Natural killer cell (primary cell): ENCODE data around the gene ZNF592. TPM values are rescaled to one million over a fixed set of nuclear protein-coding genes. Genes with fewer than 3 reads are reported as not detected.
A peak's percentile ranks its signal among the peaks of the same experiment; 100 is the strongest.
"Not testable (repeated sequence)": the region's sequence is repeated elsewhere in the genome, so short reads cannot be mapped to it uniquely, and the experiment has no call there.

ENCODE experiments used
- ATAC-seq, 3 donors: fragments of 150-1000 bp in 2 of 3; fragments of 200-7000 bp in 1 of 3; cut with Tn5 transposase; 1 replicate in 1 of 3; 2 replicates in 2 of 3; pipeline ENCODE4 v1.10.0; 2021; ENCODE audit warnings: mild to moderate bottlenecking in 2 of 3, moderate library complexity in 2 of 3
- DNase-seq, 2 donors: peaks; one replicate each; pipeline versions ENCODE4 v3.0.0 to v3.0.0-alpha.2; 2013 to 2021; ENCODE audit warnings: mixed read lengths in 1 of 2
- H3K27ac ChIP-seq: one replicate; pipeline ENCODE4 v1.5.1; 2013; ENCODE audit warnings: mild to moderate bottlenecking, low read length
- H3K27me3 ChIP-seq: one replicate; pipeline ENCODE4 v1.6.1; 2013; ENCODE audit warnings: low read length; ENCODE audit not compliant: control insufficient read depth, insufficient read depth
- H3K36me3 ChIP-seq: one replicate; pipeline ENCODE4 v1.6.1; 2013; ENCODE audit warnings: low read length; ENCODE audit not compliant: control insufficient read depth, insufficient read depth
- H3K4me1 ChIP-seq: one replicate; pipeline ENCODE4 v1.6.1; 2013; ENCODE audit warnings: low read length; ENCODE audit not compliant: control insufficient read depth, insufficient read depth
- H3K4me3 ChIP-seq: one replicate; pipeline ENCODE4 v1.5.1; 2013; ENCODE audit warnings: low read length
- H3K9me3 ChIP-seq: one replicate; pipeline ENCODE4 v1.6.1; 2013; ENCODE audit warnings: low read length; ENCODE audit not compliant: control insufficient read depth, insufficient read depth
- H3K27ac Mint-ChIP-seq, 2 donors: one replicate each; pipeline ENCODE4 v1.8.0; 2022; ENCODE audit warnings: mild to moderate bottlenecking in 2 of 2, mixed read lengths in 2 of 2, moderate library complexity in 1 of 2
- H3K27me3 Mint-ChIP-seq, 2 donors: one replicate each; pipeline ENCODE4 v1.8.0; 2022; ENCODE audit warnings: low read depth in 2 of 2, mixed read lengths in 2 of 2
- H3K36me3 Mint-ChIP-seq: one replicate; pipeline ENCODE4 v1.8.0; 2022; ENCODE audit warnings: mixed read lengths
- H3K4me1 Mint-ChIP-seq, 2 donors: one replicate each; pipeline ENCODE4 v1.8.0; 2022; ENCODE audit warnings: mixed read lengths in 2 of 2
- H3K4me3 Mint-ChIP-seq: one replicate; pipeline ENCODE4 v1.8.0; 2022; ENCODE audit warnings: mild to moderate bottlenecking, moderate library complexity, mixed read lengths
- H3K9me3 Mint-ChIP-seq, 2 donors: one replicate each; pipeline ENCODE4 v1.8.0; 2022; ENCODE audit warnings: mixed read lengths in 2 of 2
- CTCF ChIP-seq: fragments of 200-600 bp; IDR thresholded peaks from one replicate; pipeline ENCODE4 v1.8.0; 2022; ENCODE audit warnings: antibody characterized with exemption
- WGBS: methylation state at CpG from one replicate; pipeline ENCODE4 v1.1.7; 2013; ENCODE audit warnings: missing lambda C conversion rate; ENCODE audit not compliant: insufficient coverage; 5-methylcytosine and 5-hydroxymethylcytosine counted together
- intact Hi-C: fragments of 100-400 bp; cut with micrococcal nuclease; formaldehyde crosslinking; loops from one replicate; pipeline ENCODE4 v1.14.2; 2022
- total RNA-seq, 4 donors: library from RNA; stranded (reverse); fragments of 120-200 nt in 1 of 4; gene quantifications; one replicate each; pipeline versions ENCODE4 v1.2.3 to v1.2.4, GENCODE V29; 2013 to 2022

The ZNF592 gene
- total RNA-seq, 3 donors from 2014 or later (not counting 1 experiment from before 2014, with no cell fraction given) = 38.0 to 43.8 (median 39.1) TPM

GRCh38 chr15:84734794-84735479 is 13.5 kb upstream of the ZNF592 start:
- Mint-ChIP-seq H3K4me1 (peaks cover 38 to 40% of the 10 kb centered on the region in 2 donors), H3K27ac (peak overlapping the region; percentile 83 to 96), H3K36me3 (no peaks in the 10 kb centered on the region), H3K9me3 (no peaks in the 10 kb centered on the region), H3K4me3 (peak overlapping the region; percentile 88), H3K27me3 (no peaks in the 10 kb centered on the region)
- Histone ChIP-seq H3K4me3 (peak overlapping the region; percentile 18), H3K36me3 (no peaks in the 10 kb centered on the region), H3K27me3 (no peaks in the 10 kb centered on the region), H3K4me1 (peaks cover 37% of the 10 kb centered on the region), H3K9me3 (no peaks in the 10 kb centered on the region), H3K27ac (peak overlapping the region; percentile 50)
- DNase-seq = peak; percentile 40 to 86
- no peak for TF ChIP-seq CTCF
- intact Hi-C loops = loop anchor here (1.0 kb wide), 2 partner anchors 12 to 19 kb away; partner anchors contain the start of gene SEC11A
- WGBS = under 1% methylated on average over 7 of the region's 7 CpGs
- peak; percentile 66 to 75 (median 71) for ATAC-seq

GRCh38 chr15:84735480-84736061 is 12.8 kb upstream of the ZNF592 start:
- not testable (repeated sequence) for H3K27me3 ChIP-seq, H3K27me3 Mint-ChIP-seq, H3K9me3 ChIP-seq, DNase-seq, H3K36me3 ChIP-seq, H3K9me3 Mint-ChIP-seq, H3K36me3 Mint-ChIP-seq
- H3K27ac ChIP-seq = peak overlapping the region; percentile 50
- intact Hi-C loops = loop anchor here (1.0 kb wide), 2 partner anchors 12 to 19 kb away; partner anchors contain the start of gene SEC11A
- WGBS = 52% methylated on average over 8 of the region's 9 CpGs
- peak; percentile 18 to 37 (median 22) for ATAC-seq
- H3K4me1 ChIP-seq = peaks cover 37% of the 10 kb centered on the region
- peak overlapping the region; percentile 18 for H3K4me3 ChIP-seq
- Mint-ChIP-seq H3K4me3 (peak overlapping the region; percentile 88), H3K4me1 (peaks cover 38 to 40% of the 10 kb centered on the region in 2 donors), H3K27ac (peak overlapping the region; percentile 83 to 96)

- Histone ChIP-seq H3K4me1 (peaks cover 37% of the 10 kb centered on the region), H3K27me3 (no peaks in the 10 kb centered on the region), H3K27ac (peak overlapping the region; percentile 35), H3K4me3 (no peak overlapping the region), H3K36me3 (no peaks in the 10 kb centered on the region), H3K9me3 (no peaks in the 10 kb centered on the region)
- 33% methylated on average over 4 of the region's 5 CpGs for WGBS
- intact Hi-C loops = no loop called here
- H3K4me3 Mint-ChIP-seq = peak overlapping the region; percentile 53
- H3K36me3 Mint-ChIP-seq = no peaks in the 10 kb centered on the region
- ATAC-seq (peak; percentile 56 to 77 (median 76)), DNase-seq (peak; percentile 41 to 80)
- peak overlapping the region; percentile 70 to 96 for H3K27ac Mint-ChIP-seq
- TF ChIP-seq CTCF = no peak
- no peaks in the 10 kb centered on the region for H3K27me3 Mint-ChIP-seq
- H3K9me3 Mint-ChIP-seq = no peaks in the 10 kb centered on the region
- peaks cover 38 to 40% of the 10 kb centered on the region in 2 donors for H3K4me1 Mint-ChIP-seq
Measured at GRCh38 chr15:84736375-84736774, 12.0 kb upstream of the ZNF592 start.

- peak overlapping the region; percentile 14 for H3K4me3 Mint-ChIP-seq
- no peaks in the 10 kb centered on the region for H3K9me3 Mint-ChIP-seq
- Histone ChIP-seq H3K4me3 (no peak overlapping the region), H3K9me3 (no peaks in the 10 kb centered on the region), H3K4me1 (peaks cover 37% of the 10 kb centered on the region), H3K27ac (peak overlapping the region; percentile 35), H3K27me3 (no peaks in the 10 kb centered on the region), H3K36me3 (no peaks in the 10 kb centered on the region)
- ATAC-seq = no peak
- H3K27ac Mint-ChIP-seq = peak overlapping the region; percentile 70 to 96
- TF ChIP-seq CTCF = no peak
- DNase-seq = no peak
- intact Hi-C loops = no loop called here
- H3K27me3 Mint-ChIP-seq = no peaks in the 10 kb centered on the region
- peaks cover 38 to 40% of the 10 kb centered on the region in 2 donors for H3K4me1 Mint-ChIP-seq
- WGBS = 60% methylated on average over 1 of the region's 2 CpGs
- H3K36me3 Mint-ChIP-seq = no peaks in the 10 kb centered on the region
Measured at GRCh38 chr15:84737005-84737404, 11.4 kb upstream of the ZNF592 start.
